Activated CD8-positive, alpha-beta memory T cell treated with anti-CD3 and anti-CD28 coated beads, Interleukin-2, amount 50 U/mL, for 24 hours (primary cell): Measurements from ENCODE around the gene ATP8B3.
A peak's percentile ranks its signal among the peaks of the same experiment; 100 is the strongest.

Experiments used
- DNase-seq: peaks from one replicate; pipeline ENCODE4 v3.0.0-alpha.2; 2020; ENCODE audit errors: extremely low read depth

The ATP8B3 gene

GRCh38 chr19:1836458-1837221 is 24.6 kb upstream of the ATP8B3 start:
- no peak for DNase-seq

GRCh38 chr19:1833540-1833939 is 21.5 kb upstream of the ATP8B3 start:
- no peak for DNase-seq

- DNase-seq: no peak
These were observed 20.1 kb upstream of the ATP8B3 start for GRCh38 chr19:1832046-1832663.

GRCh38 chr19:1830978-1831377 is 18.9 kb upstream of the ATP8B3 start:
- DNase-seq: no peak

- no peak for DNase-seq
These were observed 18.5 kb upstream of the ATP8B3 start for GRCh38 chr19:1830568-1830967.

- no peak for DNase-seq
These were observed 17.9 kb upstream of the ATP8B3 start for GRCh38 chr19:1829958-1830357.

GRCh38 chr19:1828279-1829238 is 16.5 kb upstream of the ATP8B3 start:
- no peak for DNase-seq

GRCh38 chr19:1827566-1828278 is 15.6 kb upstream of the ATP8B3 start:
- DNase-seq: no peak

GRCh38 chr19:1826557-1827521 is 14.8 kb upstream of the ATP8B3 start:
- no peak for DNase-seq

GRCh38 chr19:1825909-1826556 is 14.0 kb upstream of the ATP8B3 start:
- peak; percentile 54 for DNase-seq

- no peak for DNase-seq
These were observed 12.2 kb upstream of the ATP8B3 start for GRCh38 chr19:1824252-1824622.

GRCh38 chr19:1823539-1824251 is 11.6 kb upstream of the ATP8B3 start:
- no peak for DNase-seq

- DNase-seq: no peak
These were observed 10.9 kb upstream of the ATP8B3 start for GRCh38 chr19:1823020-1823419.

- no peak for DNase-seq
These were observed 10.1 kb upstream of the ATP8B3 start for GRCh38 chr19:1822210-1822609.

- no peak for DNase-seq
These were observed 7.5 kb upstream of the ATP8B3 start for GRCh38 chr19:1819341-1820255.

- no peak for DNase-seq
These were observed 6.6 kb upstream of the ATP8B3 start for GRCh38 chr19:1818549-1819195.

GRCh38 chr19:1817553-1818179 is 5.6 kb upstream of the ATP8B3 start:
- DNase-seq: no peak
